ENCODE measurements around the gene MBD3.
A peak's percentile ranks its signal among the peaks of the same experiment; 100 is the strongest.

Gene MBD3

GRCh38 chr19:1605236-1606137 lies 12.8 kb upstream of the MBD3 start, which contains the start of gene UQCR11:
Gene UQCR11, minus strand, starts transcription at chr19:1605462. Its CDS starts 53 bp downstream, at chr19:1605409.
- H3K27ac ChIP-seq (ENCODE audit: low read length) = peak within 1 kb of the TSS; percentile 80
- no peak for TF ChIP-seq EZH2phosphoT487 (IDR thresholded peaks at IDR 0.05; ENCODE audit: low read depth)
- TF ChIP-seq, protein P1, sequence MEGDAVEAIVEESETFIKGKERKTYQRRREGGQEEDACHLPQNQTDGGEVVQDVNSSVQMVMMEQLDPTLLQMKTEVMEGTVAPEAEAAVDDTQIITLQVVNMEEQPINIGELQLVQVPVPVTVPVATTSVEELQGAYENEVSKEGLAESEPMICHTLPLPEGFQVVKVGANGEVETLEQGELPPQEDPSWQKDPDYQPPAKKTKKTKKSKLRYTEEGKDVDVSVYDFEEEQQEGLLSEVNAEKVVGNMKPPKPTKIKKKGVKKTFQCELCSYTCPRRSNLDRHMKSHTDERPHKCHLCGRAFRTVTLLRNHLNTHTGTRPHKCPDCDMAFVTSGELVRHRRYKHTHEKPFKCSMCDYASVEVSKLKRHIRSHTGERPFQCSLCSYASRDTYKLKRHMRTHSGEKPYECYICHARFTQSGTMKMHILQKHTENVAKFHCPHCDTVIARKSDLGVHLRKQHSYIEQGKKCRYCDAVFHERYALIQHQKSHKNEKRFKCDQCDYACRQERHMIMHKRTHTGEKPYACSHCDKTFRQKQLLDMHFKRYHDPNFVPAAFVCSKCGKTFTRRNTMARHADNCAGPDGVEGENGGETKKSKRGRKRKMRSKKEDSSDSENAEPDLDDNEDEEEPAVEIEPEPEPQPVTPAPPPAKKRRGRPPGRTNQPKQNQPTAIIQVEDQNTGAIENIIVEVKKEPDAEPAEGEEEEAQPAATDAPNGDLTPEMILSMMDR (IDR thresholded peaks at IDR 0.05; ENCODE audit: low read depth, low read length) = peak; percentile 60
- peak within 1 kb of the TSS; percentile 45; the same call in 1 of the 2 replicates for H2AFZ ChIP-seq (ENCODE audit: low read depth, low read length)
- peak within 1 kb of the TSS; percentile 91 for H3K4me2 ChIP-seq (ENCODE audit: low read length)
- peak within 1 kb of the TSS; percentile 94 for H3K9ac ChIP-seq (ENCODE audit: low read length)
- peak within 1 kb of the TSS; percentile 80 for H3K4me3 ChIP-seq (ENCODE audit: low read length)
- peaks cover 48% of the 10 kb centered on the region for H3K79me2 ChIP-seq (ENCODE audit: low read length)
- H3K27me3 ChIP-seq (ENCODE audit: low read depth, low read length) = no peaks in the 10 kb centered on the region
- H3K4me1 ChIP-seq (ENCODE audit: low read length) = peaks cover 13% of the 10 kb centered on the region
- peaks cover 34% of the 10 kb centered on the region for H3K36me3 ChIP-seq (replicated peaks; ENCODE audit: low read depth, low read length)
- peaks cover 13% of the 10 kb centered on the region for H4K20me1 ChIP-seq (ENCODE audit: insufficient read depth, low read length)
- no peaks in the 10 kb centered on the region for H3K9me3 ChIP-seq (ENCODE audit: insufficient read depth, low read length)

DNA sequence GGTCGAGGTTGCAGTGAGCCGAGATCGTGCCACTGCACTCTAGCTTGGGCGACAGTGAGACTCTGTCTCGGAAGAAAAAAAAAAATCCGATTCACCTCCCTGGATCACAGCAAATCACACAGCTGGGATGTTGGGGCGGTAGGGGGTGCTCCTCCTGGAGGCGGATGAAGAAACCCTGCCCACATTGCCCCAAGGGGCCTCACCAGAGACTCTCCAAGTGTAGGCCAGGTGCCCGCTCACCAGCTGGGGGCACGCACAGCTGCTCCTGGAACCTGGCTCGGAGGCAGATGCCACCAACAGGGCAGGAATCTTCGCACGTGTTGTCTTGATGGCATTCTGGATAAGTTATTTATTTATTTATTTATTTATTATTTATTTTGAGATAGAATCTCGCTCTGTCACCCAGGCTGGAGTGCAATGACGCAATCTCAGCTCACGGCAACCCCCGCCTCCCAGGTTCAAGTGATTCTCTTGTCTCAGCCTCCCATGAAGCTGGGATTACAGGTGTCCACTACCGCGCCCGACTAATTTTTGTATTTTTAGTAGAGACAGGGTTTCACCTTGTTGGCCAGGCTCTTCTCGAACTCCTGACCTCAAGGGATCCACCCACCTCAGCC lies 9.5 kb upstream of the MBD3 start:
- Histone ChIP-seq H3K27ac (ENCODE audit: low read length) (no peak overlapping the region), H3K4me2 (ENCODE audit: low read length) (no peak overlapping the region), H3K4me3 (ENCODE audit: low read length) (no peak overlapping the region), H3K9me3 (ENCODE audit: insufficient read depth, low read length) (no peaks in the 10 kb centered on the region), H2AFZ (ENCODE audit: low read depth, low read length) (no peak overlapping the region), H3K4me1 (ENCODE audit: low read length) (peaks cover 13% of the 10 kb centered on the region), H3K79me2 (ENCODE audit: low read length) (peaks cover 66% of the 10 kb centered on the region), H3K36me3 (replicated peaks; ENCODE audit: low read depth, low read length) (peaks cover 39% of the 10 kb centered on the region), H3K9ac (ENCODE audit: low read length) (no peak overlapping the region), H3K27me3 (ENCODE audit: low read depth, low read length) (no peaks in the 10 kb centered on the region), H4K20me1 (ENCODE audit: insufficient read depth, low read length) (peaks cover 19% of the 10 kb centered on the region)
- TF ChIP-seq EZH2phosphoT487 (IDR thresholded peaks at IDR 0.05; ENCODE audit: low read depth) = no peak
- TF ChIP-seq, protein P1 (IDR thresholded peaks at IDR 0.05; ENCODE audit: low read depth, low read length) = no peak

GRCh38 chr19:1601613-1602064 lies 9.0 kb upstream of the MBD3 start:
- peaks cover 66% of the 10 kb centered on the region for H3K79me2 ChIP-seq (ENCODE audit: low read length)
- no peak overlapping the region for H3K9ac ChIP-seq (ENCODE audit: low read length)
- H3K36me3 ChIP-seq (replicated peaks; ENCODE audit: low read depth, low read length) = peaks cover 40% of the 10 kb centered on the region

More at GRCh38 chr19:1601613-1602064, 9.0 kb upstream of the MBD3 start:
- peaks cover 11% of the 10 kb centered on the region for H3K4me1 ChIP-seq (ENCODE audit: low read length)
- H3K27me3 ChIP-seq (ENCODE audit: low read depth, low read length) = no peaks in the 10 kb centered on the region
- no peak overlapping the region for H3K27ac ChIP-seq (ENCODE audit: low read length)
- H3K4me2 ChIP-seq (ENCODE audit: low read length) = no peak overlapping the region
- H2AFZ ChIP-seq (ENCODE audit: low read depth, low read length) = no peak overlapping the region
- no peaks in the 10 kb centered on the region for H3K9me3 ChIP-seq (ENCODE audit: insufficient read depth, low read length)
- TF ChIP-seq, protein P1 (IDR thresholded peaks at IDR 0.05; ENCODE audit: low read depth, low read length) = no peak
- no peak for TF ChIP-seq EZH2phosphoT487 (IDR thresholded peaks at IDR 0.05; ENCODE audit: low read depth)
- H4K20me1 ChIP-seq (ENCODE audit: insufficient read depth, low read length) = peaks cover 19% of the 10 kb centered on the region
- H3K4me3 ChIP-seq (ENCODE audit: low read length) = no peak overlapping the region

All from OCI-LY3 (cell line).